Activated T-helper 1 cell treated with anti-CD3 and anti-CD28 coated beads, Interleukin-12 subunit alpha, Interleukin-12 subunit beta, Interleukin-2, Interleukin-4 antibody, amounts not matched to agents 30 ng/mL and 10 ng/mL and 1 ng/mL, durations not matched to agents 14 hours and 24 hours and 36 hours (primary cell): ENCODE data around the gene CPNE8. TPM values are rescaled to one million over a fixed set of nuclear protein-coding genes. Genes with fewer than 3 reads are reported as not detected.

Experiments used
- DNase-seq: peaks from one replicate; pipeline ENCODE4 v3.0.0; 2021; ENCODE audit warnings: low spot score
- H3K27ac Mint-ChIP-seq: one replicate; pipeline ENCODE4 v1.8.0; 2021; ENCODE audit warnings: mild to moderate bottlenecking, mixed read lengths
- H3K27me3 Mint-ChIP-seq: one replicate; pipeline ENCODE4 v1.8.0; 2022; ENCODE audit warnings: mild to moderate bottlenecking, moderate library complexity, mixed read lengths; ENCODE audit not compliant: insufficient read depth
- H3K36me3 Mint-ChIP-seq: one replicate; pipeline ENCODE4 v1.8.0; 2021; ENCODE audit warnings: low read depth, mixed read lengths
- H3K4me1 Mint-ChIP-seq: one replicate; pipeline ENCODE4 v1.8.0; 2021; ENCODE audit warnings: low read depth, mixed read lengths
- H3K4me3 Mint-ChIP-seq: one replicate; pipeline ENCODE4 v1.8.0; 2021; ENCODE audit warnings: mild to moderate bottlenecking, moderate library complexity, mixed read lengths
- H3K9me3 Mint-ChIP-seq: one replicate; pipeline ENCODE4 v1.8.0; 2021; ENCODE audit warnings: mixed read lengths
- intact Hi-C: fragments of 100-400 bp; cut with micrococcal nuclease; formaldehyde crosslinking; loops from one replicate; pipeline ENCODE4 v1.15.1; 2024
- total RNA-seq: library from RNA; stranded (reverse); gene quantifications from 2 replicates; pipeline ENCODE4 v1.2.3, GENCODE V29; 2022

The CPNE8 gene
- total RNA-seq, 1 donor from 2014 or later, result 7.1 TPM

DNA sequence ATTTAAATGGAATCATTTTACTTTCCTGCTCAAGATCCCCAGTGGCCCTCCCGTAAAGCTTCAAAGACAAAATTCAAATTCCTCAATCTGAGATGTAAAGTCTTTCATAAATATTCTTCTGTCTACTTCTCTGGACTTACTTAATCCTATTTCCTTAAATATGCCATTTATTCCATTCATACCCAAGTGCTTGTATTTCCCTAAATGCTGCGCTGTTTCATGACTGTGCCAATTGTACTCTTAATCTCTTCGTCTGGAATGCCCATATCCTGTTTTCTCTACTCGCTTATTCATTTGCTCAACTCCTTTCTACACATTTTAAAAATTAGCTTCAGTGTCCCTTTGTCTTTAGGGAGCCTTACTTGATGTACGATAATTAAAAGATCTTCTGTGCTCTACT, 280.1 kb downstream of the CPNE8 start:
- intact Hi-C loops, result no loop called here
- Mint-ChIP-seq H3K4me1 (no peaks in the 10 kb centered on the region), H3K9me3 (peaks cover 15% of the 10 kb centered on the region)

DNA sequence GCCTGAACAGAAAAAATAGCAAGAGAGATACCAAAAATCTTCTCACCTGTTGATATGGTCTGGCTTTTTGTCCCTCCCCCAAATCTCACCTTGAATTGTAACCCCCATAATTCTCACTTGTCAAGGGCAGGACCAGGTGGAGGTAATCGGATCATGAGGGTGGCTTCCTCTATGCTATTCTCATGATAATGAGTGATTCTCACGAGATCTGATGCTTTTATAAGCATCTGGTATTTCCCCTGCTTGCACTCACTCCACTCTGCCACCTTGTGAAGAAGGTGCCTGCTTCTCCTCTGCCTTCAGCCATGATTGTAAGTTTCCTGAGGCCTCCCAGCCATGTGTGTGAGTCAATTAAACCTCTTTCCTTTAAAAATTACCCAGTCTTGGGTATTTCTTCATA, 291.2 kb downstream of the CPNE8 start:
- DNase-seq, result no peak
- Mint-ChIP-seq H3K9me3 (peaks cover 4% of the 10 kb centered on the region), H3K4me3 (no peak overlapping the region), H3K27ac (no peak overlapping the region), H3K4me1 (no peaks in the 10 kb centered on the region), H3K27me3 (no peaks in the 10 kb centered on the region), H3K36me3 (no peaks in the 10 kb centered on the region)
- intact Hi-C loops, result no loop called here

More for the DNA sequence above, 280.1 kb downstream of the CPNE8 start:
- H3K36me3 Mint-ChIP-seq, result no peaks in the 10 kb centered on the region
- H3K27me3 Mint-ChIP-seq, result no peaks in the 10 kb centered on the region
- DNase-seq, result no peak
- H3K27ac Mint-ChIP-seq, result no peak overlapping the region
- H3K4me3 Mint-ChIP-seq, result no peak overlapping the region

DNA sequence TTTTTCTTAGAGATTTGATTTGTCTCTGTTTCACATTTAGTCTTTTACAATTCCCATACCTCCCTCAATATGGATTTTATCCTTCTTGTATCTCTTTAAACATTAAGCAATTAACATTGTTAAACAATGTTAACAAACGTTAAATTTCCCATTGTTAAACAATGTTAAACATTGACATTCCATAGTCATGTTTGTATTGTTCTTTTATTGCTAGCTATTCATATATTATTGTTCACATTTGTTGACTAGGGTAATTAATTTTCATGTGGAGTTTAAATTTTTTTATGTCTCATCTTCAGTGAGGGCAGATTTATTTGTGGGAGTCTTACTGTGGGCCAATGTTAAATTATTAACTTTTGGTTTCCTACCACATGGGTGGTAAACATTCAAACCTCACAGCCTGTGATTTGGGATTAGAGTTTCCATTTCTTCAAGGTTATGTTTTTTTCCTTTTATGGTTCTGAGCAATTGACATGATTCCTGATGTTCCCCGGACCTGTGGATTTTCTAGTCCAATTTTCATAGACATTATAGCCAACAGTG, 294.5 kb downstream of the CPNE8 start:
- Mint-ChIP-seq H3K27ac (no peak overlapping the region), H3K27me3 (no peaks in the 10 kb centered on the region), H3K4me1 (no peaks in the 10 kb centered on the region), H3K4me3 (no peak overlapping the region), H3K9me3 (peaks cover 4% of the 10 kb centered on the region), H3K36me3 (no peaks in the 10 kb centered on the region)
- DNase-seq, result no peak
- intact Hi-C loops, result no loop called here

DNA sequence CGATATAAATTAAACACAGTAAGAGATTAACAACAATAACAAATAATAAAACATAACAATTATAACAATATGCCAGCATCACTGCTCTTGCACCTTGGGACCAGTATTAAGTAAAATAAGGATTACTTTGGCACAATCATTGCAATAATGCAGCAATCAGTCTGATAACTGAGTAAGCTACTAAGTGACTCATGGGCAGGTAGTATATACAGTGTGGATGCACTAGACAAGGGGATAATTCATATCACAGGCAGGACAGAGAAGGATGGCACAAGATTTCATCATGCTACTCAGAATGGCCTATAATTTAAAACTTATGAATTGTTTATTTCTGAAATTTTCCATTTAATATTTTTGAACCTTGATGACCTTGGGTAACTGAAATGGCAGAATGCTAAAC, 298.1 kb downstream of the CPNE8 start:
- intact Hi-C loops, result no loop called here

More for the DNA sequence above, 298.1 kb downstream of the CPNE8 start:
- no peak for DNase-seq
- H3K4me3 Mint-ChIP-seq, result no peak overlapping the region
- H3K4me1 Mint-ChIP-seq, result no peaks in the 10 kb centered on the region
- H3K9me3 Mint-ChIP-seq, result peaks cover 6% of the 10 kb centered on the region
- H3K27ac Mint-ChIP-seq, result no peak overlapping the region
- H3K27me3 Mint-ChIP-seq, result no peaks in the 10 kb centered on the region
- H3K36me3 Mint-ChIP-seq, result no peaks in the 10 kb centered on the region
